ENCODE results near the gene FRZB.

FRZB gene

DNA sequence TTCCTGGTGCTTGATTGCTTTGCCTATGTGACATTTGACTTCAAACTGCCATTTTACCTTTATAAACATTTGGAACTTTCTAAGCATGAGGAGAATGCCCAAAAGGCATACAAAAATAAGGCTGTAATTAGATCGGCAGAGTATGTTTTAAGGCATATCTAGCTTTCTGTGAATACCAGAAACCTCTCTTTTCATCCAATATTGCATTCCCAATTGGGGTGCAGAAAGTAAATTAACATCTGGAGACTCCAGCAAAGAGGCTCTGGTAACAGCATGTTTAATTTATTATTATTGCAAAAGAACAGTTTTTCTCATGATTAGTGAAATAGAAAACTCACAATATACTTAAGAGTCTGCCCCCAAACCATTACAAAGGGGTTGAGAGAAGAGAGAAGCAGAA is 32.1 kb downstream of the FRZB start:
- no peak for DNase-seq (ENCODE audit: low read depth)

DNA sequence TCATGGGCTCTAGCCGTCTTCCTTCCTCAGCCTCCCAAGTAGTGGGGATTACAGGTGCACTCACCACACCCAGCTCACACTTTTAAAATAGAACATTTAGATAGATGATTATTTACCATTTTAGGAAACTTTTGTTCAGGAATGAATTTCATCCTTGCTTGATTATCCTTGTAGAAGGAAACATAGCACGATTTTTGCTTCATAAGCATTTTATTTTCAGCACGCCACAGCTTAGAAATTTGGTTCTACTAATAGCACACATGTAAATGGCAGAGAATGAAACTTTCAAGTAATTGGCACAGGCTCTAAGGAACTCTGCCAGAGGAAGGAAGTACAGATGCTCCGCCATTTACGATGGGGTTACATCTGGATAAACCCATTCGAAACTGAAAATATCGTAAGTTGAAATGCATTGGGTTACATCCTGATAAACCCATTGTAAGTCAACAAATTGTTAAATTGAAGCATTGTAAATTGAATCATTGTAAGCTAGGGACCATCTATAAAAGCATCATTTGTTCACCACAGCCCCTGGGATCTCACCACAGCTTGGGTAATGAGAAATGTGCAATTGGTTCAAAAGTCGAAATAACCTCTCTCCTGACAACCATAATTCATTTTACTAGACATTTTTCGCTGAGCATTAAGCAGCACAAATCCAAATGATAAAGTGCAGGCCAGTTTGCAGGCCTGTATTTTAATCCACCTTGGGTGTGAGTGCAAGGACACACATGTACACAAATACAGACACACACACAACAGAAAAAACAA is 33.2 kb downstream of the FRZB start:
- DNase-seq (ENCODE audit: low read depth), result no peak

- DNase-seq (ENCODE audit: low read depth), result no peak
These were observed 34.5 kb downstream of the FRZB start for GRCh38 chr2:182831921-182832320.

DNA sequence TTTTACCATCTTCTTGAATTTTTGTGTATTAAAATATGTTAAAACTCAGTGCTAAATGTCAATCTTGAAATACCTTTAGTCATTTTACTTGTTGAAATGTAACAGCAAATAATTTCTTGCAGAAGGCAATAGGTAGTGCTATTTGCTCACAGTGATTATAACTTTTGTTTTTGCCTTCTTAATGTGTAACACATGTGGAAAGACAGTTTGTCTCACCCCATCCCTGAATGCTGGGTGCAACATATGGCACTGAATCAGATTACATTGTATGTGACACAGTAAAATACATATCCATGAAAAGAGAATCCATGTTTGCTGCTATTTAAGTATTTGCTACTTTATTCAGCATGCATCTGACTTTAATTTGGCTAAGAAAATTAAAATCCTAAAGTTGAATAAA is 35.3 kb downstream of the FRZB start:
- DNase-seq (ENCODE audit: low read depth), result no peak

- DNase-seq (ENCODE audit: low read depth), result no peak
These were observed 39.1 kb downstream of the FRZB start for GRCh38 chr2:182827182-182827879.

- DNase-seq (ENCODE audit: low read depth), result no peak
These were observed 39.9 kb downstream of the FRZB start for GRCh38 chr2:182826496-182826895.

DNA sequence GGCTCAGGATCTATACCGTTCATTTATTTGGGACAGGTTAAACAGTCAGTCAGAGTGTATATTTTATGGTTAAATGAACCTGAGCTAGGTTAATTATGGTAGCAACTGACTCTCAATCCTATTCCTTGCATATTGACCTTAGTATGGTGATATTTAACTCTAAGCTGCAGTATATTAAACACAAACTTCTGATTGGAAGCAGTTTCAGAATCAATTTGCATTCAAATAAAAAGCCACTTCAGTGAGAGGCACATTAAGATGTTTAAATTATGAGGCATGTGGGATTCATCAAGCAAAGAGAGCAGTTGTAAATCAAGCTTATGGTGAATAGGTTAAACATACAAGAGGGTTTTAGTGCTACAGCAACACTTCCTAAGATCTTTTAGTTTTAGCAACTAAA is 40.4 kb downstream of the FRZB start:
- no peak for DNase-seq (ENCODE audit: low read depth)

DNA sequence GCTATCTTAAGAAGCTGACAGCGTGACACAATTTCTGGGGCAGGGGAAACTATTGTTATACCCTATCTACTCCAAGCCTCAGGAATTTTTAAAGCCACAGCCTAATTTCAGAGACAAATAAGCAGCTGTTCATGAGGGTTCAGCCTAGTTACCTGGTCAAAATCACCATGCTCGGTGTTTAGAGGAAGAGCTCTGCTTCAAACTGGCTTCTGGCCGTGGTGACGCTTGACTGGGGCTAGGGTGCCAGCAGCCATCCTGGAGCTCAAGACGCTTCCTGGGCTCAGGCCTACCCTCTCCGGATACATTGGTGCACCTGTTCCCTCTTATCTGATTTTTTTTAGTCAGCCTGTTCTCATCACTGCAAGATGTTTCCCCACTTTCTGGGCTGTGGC is 41.7 kb downstream of the FRZB start:
- no peak for DNase-seq (ENCODE audit: low read depth)

- no peak for DNase-seq (ENCODE audit: low read depth)
These were observed 42.2 kb downstream of the FRZB start for GRCh38 chr2:182824056-182824766.

DNA sequence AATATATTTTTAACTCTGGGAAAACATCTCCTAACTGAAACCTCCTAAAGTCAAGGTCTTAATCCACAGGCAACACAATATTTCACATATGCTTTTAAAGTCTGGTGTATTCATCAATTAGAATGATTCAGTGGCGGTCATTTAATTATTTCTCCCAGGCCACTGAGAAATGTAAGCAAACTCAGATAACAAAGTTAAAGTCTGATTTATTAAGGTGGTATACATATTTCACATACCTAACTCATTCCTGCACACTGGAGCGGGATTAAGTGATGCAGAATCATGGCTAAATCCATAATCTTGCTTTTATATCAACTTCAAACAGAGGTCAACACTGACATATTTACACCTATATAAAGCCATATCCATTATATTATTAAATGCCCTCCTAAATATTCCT is 43.7 kb downstream of the FRZB start:
- DNase-seq (ENCODE audit: low read depth), result no peak

DNA sequence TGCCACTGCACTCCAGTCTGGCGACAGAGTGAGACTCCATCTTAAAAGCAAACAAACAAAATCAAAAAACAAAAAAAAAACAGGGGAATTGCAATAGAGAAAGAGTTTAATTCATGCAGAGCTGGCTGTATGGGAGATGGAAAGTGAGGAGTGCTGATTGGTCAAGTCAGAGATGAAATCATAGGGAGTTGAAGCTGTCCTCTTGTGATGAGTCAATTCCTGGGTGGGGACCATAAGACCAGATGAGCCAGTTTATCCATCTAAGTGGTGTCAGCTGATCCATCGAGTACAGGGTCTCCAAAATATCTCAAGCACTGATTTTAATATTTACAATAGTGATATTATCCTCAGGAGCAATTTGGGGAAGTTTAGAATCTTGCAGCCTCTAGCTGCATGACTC is 45.3 kb downstream of the FRZB start:
- no peak for DNase-seq (ENCODE audit: low read depth)

- DNase-seq (ENCODE audit: low read depth), result no peak
These were observed 47.0 kb downstream of the FRZB start for GRCh38 chr2:182819412-182819811.

DNA sequence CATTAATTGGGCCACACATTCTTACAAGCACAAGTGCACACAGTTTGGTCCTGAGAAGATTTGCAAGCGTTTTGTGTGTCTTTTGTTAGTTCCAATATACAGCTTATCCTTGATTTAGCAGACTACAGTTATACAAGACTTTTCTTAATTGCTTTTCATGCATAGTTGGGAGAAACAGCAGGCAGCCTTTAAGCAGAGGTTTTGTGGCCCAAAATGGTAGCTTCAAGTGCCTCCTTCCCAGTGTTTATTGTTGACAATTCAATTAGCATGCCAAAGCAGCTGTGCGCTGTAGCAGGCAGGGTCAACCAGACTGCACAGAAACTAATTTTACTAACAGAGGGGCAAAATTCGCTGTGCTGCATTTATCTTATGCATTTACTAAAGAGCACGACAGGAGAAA is 47.5 kb downstream of the FRZB start:
- DNase-seq (ENCODE audit: low read depth), result no peak

DNA sequence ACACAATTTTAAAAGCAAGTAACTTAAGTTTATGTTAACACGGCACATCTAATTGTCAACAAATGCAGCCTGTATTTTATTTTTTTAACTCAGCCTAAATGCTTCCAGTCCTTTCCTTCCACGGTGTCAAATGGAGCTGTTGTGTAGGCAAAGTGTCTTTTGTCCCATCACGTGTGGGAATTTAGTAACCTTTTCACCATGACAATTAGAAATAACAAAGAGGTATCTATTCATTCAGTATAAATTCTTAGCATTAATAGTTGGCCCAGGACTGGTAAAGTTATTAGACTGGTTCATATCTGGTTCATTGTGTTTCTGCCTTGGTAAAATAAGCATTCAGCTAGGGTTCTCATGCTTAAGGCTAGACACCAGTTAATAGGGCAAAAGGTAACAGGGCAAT is 47.9 kb downstream of the FRZB start:
- DNase-seq (ENCODE audit: low read depth), result no peak

DNA sequence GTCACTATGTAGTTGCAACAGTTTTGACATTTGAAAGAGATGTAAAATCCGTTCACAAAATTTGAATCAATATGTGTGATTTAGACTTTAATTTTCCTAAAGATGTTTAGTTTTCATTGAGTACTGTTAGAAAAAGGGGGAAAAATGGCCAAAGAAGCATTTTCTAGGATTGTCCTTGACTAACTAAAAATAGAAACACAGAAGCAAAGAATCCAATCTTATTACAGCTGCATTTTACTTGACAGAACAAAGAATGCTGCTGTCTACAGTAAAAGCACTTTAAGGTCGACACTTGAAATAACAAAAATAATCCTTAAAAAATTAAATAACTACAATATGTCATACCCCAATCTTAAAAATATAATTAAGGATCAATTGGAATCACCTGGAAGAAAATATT is 48.9 kb downstream of the FRZB start:
- no peak for DNase-seq (ENCODE audit: low read depth)

- no peak for DNase-seq (ENCODE audit: low read depth)
These were observed 49.6 kb downstream of the FRZB start for GRCh38 chr2:182816866-182817265.

GRCh38 chr2:182814804-182815203 is 51.6 kb downstream of the FRZB start:
- no peak for DNase-seq (ENCODE audit: low read depth)

DNA sequence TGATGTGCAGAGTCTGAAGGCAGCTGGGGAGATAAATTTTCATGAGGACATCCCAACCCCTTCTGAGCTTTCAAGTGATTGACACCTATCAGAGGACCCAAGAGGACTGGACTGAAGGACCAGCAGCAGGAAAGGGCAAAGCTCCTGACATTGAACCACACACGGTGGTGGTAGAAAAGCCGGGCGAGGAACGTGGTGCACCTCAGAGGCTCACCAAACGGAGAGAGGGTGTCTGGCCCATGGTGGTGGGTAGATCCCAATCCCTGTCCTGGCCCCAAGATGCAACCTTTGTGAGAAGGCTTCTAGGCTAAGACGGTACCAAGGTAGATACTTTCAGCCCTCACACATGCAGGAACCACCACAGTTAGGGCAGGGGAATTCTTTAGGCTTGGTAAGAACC is 52.1 kb downstream of the FRZB start:
- DNase-seq (ENCODE audit: low read depth), result no peak

DNA sequence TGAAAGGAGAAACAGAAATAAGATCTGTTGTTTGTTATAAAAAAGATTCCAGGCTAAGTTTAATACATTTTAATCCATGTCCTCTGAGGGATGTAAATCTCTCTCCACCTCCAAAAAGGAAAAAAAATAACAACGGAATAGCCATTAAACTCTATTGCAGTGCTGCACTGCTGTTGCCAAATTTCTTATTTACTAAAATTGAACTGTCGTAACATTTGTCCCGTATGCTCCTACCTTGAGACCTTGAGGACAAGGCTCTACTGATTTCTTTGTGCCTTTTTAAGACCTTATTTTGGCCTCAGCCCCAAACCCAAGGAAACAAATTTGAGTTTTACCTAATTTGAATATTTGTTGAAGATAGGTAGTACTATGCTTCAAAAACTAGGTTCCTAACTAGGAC is 56.4 kb downstream of the FRZB start:
- no peak for DNase-seq (ENCODE audit: low read depth)

DNA sequence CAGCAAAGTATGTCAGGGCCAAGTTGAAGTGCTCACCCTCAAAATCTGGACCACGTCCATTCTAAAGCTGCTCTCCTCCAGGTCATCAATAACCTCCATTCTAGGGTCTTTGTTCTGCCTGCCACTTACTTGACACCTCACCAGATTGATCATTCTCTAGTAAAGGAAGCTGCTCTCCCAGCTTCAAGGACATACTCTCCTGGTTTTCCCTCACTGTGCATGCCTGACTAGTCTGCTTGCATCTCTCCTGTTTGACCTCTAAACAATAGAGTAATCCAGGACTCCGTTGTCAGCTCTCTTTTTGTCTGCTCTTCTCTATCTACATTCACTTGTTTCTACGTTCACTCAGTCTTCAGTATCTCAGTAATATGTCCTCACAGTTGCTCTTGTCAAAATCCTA is 59.1 kb downstream of the FRZB start:
- no peak for DNase-seq (ENCODE audit: low read depth)

DNA sequence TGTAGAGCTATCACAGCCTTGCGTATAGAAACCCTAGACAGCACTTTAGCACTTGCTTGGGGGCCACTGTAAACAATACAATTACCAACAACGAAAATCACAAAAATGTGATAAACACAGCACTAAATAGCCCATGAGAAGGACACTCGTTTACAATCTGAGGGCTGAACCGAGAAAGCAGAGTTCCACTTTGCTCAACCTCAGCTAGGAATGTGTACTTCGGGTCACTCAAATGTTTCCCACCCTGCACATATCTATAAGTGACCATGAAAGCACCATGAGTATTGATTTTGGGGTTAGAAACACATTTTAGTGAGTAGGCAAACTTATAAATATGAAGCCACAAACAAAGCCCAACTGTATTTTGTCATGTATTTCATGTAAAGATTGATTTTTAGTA is 62.3 kb downstream of the FRZB start:
- no peak for DNase-seq (ENCODE audit: low read depth)

DNA sequence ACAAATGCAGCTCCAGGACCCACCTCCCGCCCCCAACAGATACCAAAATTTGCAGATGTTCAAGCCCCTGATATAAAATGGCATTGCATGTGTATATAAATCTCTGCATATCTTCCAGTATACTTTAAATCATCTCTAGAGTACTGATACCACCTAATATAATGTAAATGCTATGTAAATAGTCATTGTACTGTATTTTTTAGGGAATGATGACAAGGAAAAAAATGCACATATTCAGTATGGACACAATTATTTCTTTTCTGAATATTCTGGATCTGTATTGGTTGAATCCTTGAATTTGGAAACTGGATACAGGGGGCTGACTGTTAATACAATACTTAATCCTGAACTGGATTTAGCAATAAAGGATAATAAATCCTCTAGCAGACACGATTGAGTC is 67.7 kb downstream of the FRZB start:
- no peak for DNase-seq (ENCODE audit: low read depth)

- no peak for DNase-seq (ENCODE audit: low read depth)
These were observed 74.0 kb downstream of the FRZB start for GRCh38 chr2:182792441-182792840.

All from activated T-cell treated with anti-CD3 and anti-CD28 coated beads for 48 hours (primary cell).